Putamen (tissue), 1 donor: ENCODE measurements around the gene TAB2.
"Not testable (repeated sequence)": the region's sequence is repeated elsewhere in the genome, so short reads cannot be mapped to it uniquely, and the experiment has no call there.

Source experiments
- DNase-seq: peaks from one replicate; pipeline ENCODE4 v3.0.0-alpha.2; 2016; ENCODE audit warnings: low spot score

The TAB2 gene

DNA sequence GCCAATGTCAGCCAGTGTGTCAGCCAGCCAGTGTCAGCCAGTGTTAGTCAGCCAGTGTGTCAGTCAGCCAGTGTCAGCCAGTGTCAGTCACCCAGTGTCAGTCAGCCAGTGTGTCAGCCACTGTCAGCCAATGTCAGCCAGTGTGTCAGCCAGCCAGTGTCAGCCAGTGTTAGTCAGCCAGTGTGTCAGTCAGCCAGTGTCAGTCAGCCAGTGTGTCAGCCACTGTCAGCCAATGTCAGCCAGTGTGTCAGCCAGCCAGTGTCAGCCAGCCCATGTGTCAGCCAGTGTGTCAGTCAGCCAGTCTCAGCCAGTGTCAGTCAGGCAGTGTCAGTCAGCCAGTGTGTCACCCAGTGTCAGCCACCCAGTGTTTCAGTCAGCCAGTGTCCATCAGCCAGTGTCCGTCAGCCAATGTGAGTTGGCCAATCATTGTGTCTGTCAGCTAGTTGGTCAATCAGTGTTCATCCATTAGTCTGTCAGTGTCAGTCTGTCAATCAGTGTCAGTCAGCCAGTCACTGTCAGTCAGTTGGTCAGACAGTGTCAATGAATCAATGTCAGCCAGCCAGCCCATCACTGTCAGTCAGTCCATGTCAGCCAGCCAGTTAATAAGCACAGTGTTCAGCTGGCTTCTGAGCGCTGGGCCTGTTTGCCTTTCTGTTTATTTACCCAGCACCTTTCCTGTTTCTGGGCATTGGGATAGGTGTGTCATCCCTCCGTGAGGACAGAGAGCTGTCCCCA lies 127.0 kb downstream of the TAB2 start:
- not testable (repeated sequence) for DNase-seq

DNA sequence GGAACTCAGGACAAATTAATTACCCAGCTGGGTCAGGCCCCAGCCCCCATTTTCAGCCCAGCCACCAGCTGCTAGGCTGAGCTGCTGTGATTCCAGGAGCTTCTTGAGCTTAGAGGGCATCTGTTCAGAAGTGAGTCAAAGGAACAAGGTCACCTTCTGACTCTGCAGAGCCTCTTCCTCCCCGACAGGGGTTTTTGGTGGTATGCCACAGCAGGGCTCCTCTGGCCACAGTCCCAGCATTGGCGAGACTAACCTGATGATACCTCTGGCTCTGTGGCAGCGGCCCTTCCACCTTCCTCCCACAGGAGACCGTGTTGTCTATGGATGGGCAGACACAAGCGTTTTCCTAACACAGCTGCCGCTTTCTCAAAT lies 127.6 kb downstream of the TAB2 start:
- no peak for DNase-seq

DNA sequence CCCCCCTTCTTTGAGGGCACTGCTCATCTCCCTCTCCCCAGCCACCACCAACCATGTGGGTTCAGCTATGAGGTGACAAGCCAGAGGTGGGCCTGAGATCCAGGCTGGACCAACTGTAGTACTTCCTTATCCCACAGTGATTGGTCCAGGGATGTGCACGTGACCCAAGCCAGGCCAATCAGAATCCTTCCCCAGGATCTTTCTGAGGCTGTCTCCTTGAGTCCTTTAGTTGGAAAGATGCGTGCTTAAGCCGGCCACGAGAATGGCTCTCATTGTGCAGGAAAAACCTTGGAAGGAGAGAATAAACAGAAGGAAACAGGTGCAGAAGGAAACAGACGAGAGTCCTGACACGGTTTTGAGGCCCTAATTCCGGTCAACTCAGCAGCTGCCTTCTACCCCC lies 128.1 kb downstream of the TAB2 start:
- DNase-seq, result no peak

DNA sequence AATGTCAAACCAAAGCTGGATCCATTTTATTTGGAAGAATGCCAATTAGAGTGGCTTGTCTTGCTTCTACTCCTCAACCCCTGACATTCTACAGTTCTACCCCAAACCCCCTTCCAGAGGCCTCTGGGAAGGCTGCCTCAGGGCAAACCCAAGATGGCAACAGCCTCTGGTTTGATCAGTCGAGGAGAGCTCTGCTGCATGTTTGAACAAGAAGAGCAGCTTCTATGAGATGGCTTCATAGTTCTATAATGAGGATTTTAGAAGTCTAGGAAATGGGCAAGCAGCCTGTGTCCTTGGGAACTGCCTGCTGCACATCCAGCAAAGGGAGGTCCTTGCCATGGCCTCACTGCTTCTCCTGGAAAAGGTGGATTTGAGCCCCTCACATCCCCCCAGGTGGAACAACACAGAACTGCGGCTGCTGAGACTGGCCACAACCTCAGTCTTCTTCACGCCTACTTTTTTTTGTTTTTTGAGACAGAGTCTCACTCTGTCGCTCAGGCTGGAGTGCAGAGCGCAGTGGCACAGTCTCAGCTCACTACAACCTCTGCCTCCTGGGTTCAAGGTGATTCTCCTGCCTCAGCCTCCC lies 129.4 kb downstream of the TAB2 start:
- no peak for DNase-seq

DNA sequence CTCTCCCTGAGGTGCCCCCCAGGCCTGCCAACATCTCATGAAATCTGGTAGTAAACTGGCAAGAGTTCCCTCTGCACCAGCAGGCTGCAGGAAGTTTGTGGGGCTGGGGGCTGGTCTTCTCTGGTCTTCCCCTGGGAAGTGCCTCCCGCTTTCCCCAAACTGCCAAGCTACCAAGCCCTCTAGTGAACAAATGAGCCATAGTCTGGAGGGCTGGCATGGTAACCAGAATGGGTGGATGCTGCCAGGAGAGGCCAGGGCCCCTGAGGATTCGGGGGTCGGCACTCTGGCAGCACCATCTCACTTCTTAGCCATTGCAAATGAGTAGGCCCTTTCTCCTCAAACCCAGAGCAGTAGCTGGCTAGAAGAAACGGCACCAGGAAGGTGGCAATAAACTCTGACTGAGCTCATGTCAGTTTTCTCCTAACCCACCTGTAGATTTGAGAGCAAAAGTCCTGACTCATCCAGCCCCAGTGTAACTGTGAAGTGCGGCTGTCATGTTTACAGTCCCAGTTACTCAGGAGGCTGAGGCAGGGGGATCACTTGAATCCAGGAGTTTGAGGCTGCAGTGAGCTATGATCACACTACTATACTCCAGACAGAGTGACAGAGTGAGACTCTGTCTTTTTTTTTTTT lies 131.4 kb downstream of the TAB2 start:
- no peak for DNase-seq

DNA sequence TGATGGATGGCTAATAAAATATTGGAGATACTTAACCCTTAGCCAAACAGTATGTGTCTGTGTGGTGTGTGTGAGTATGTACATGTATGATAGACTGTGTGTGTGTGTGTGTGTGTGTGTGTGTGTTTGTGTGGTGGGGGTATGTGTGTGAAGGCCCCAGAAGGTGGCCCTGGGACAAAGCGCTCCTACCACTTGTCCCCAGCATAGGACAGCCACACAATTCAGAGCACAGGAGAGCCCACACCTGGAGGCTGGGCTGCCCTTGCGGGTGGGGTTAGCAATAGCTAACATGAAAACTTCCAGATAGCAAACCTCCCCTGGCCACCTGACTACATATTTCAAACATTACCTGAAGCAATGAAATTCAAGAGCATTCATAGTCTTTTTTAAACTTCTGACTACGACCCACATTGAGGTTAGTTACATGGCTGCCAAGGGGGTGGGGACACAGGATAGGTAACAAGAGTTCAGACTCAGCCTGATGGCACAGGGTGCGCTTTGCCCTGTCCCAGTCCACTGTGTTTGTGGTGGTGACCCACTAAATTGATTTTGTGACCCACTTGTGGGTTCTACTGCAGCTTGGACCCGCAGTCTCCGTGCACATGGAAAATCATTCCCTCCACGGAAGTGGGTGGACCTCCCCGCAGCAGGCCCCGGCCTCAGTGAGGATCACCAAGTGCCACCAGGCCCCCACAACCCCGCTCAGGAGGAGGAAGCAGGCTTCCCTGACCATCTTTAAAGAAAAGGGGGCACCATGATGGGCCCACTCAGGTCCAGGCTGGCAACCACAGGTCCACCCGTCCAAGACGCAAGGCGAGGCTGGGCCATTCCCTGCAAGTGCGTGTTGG lies 132.5 kb downstream of the TAB2 start:
- DNase-seq, result no peak

DNA sequence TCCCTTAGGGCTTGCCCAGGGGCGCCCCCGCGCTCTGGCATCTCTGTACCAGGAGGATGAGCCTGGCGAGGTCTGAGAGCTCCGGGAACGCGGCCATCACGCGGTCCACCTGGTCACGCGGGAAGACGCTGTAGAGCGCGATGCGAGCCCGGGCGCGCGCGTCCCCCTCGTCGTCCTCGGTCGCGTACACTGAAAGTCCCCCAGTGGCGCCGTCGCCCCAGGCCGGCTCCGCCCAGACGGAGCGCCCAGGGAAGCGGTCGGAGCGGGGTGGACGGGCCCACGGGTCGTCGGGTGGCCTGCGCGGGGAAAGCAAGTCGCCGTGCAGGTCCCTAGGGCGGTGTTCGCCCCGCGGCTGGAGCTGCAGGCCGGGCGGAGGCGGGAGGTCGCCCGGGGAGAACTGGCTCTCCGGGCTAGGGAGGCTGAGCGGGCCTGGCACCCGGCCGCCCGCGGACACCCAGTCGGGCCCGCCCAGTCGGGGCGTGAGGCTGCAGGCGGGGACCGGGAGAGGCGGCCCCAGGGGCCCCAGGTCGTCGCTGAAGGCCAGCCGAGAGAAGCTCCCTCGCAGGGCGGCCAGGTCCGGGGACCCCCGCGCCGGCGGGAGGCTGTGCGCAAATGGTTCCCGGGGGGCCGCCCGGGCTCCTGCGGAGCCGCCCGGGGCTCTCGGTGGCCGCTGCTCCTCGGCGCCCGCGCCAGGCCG lies 133.3 kb downstream of the TAB2 start:
- no peak for DNase-seq

DNA sequence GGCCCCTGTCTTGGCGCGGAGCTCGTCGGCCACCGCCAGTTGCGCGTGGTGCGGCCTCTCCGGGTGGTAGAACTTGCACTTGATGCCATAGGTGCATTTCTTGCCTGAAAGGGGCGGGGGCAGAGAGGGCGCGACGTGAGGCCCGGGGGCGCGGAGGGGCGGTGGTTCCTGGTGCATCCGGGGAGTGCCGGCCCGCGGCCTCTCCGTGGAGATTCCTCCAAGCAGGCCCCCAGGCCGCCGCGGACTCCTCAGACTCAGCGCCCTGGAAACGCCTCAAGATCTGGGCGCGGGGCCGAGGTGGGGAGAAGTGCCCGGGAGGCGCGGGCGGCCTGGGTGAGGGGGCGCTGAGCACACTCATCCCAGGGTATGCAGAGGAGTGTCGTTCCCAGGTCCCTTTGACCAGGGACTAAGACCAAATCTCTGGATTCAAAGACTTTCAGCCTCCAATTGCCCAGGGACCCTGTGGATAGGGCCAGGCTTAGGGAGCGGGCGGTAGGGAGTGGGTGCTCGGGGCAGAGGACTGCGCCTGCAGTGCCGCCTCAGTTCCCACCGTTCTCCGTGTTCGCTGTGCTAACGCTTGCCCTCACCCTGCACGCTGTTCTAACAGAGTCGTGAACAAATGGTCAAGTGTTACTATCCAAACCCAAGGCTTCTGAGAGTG lies 134.0 kb downstream of the TAB2 start:
- DNase-seq, result no peak

DNA sequence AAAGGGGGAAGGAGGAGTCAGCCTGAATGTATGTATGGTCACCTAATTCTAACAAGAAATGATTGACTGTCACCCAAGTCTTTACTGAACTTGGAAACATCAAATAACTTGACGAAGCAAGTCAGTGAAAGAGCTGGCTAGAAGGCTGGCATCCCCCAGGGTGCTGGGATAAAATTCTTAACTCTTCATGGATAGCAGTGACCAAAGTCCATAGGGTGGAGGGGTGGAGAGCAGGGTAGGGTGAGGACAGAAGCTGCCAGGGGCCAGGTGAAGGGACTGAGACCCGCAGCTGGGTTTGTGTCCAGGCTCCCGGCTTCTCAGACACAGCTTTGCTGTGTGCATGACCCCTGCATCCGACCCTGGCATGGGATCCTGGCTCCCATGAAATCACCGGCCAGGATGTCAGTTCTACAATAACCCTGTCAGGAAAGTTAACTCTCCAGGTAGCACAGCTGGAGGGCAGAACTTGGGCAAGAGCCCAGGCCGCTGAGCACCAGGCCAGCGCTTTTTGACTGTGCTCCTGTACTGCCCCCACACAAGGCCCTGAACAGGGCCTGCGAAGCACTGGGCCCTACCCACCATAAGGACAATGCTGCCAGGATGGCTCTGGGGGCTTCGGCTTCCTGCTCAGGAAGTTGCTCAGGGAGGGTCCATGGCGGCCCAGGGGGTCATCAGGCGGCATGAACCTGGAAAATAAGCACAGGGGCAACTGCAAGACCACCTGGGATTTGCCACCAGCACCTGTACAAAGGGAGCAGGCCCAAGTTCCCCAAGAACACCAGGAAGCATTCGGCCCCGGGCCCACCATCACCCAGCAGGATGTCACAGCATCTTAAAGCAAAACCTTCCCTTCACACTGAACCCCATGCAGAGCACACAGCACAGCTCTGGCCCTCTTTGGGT lies 134.8 kb downstream of the TAB2 start:
- DNase-seq, result no peak

DNA sequence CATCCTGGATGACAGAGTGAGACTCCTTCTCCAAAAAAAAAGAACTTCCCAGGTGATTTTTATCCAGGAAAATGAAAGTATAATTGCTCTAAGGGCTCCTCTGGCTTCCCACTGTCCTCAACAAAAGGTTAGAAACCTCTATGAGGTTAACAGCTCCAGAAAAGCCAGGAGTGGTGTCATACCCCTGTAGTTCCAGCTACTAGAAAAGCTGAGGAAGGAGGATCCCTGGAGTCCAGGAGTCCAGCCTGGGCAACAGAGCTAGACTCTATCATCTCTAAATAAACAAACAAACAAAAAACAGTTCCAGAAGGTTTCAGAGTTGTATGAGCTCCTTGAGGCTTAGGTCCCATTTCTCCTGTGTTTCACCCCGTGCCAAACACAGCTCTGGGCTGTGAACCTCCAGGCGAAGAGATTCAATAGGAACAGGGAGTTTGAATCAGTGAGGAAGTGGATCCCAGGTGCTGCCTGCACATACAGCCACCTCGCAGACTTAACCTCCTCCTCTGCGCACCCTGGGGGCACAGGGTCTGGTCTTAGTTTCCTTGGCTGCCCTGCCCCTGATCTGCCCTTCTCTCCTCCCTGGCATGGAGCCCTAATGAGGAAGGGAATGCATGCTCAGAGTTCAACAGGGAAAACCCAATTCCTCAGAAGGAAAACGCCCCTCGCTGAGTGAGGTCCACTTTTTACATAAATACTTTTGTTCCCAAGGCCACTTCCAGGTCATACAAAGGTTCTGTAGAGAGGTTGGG lies 136.3 kb downstream of the TAB2 start:
- DNase-seq, result no peak

DNA sequence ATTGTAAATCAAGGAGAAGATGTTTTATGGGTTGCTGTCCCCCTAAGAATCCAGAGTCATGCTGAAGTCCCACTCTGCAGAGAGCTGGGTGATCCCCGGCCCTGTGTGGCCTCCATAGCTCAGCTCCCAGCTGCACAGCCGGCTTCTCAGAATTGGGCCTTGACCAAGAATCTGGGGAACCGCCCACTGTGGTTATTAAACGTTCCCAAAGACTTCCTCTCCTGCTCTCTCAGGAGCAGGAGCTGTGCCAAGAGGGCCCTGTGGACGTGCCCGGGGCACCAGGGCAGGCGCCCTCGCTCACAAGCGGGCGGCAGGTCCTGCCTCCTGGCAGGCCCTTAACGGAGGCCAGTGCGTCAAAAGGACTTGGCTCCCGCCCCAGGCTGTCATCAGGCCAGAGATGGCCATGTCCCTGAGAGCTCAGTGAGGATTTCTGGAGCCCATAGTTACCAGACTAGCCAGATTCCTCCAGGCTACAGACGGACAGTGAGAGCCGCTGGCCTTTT lies 136.9 kb downstream of the TAB2 start:
- peak; percentile 85 for DNase-seq

DNA sequence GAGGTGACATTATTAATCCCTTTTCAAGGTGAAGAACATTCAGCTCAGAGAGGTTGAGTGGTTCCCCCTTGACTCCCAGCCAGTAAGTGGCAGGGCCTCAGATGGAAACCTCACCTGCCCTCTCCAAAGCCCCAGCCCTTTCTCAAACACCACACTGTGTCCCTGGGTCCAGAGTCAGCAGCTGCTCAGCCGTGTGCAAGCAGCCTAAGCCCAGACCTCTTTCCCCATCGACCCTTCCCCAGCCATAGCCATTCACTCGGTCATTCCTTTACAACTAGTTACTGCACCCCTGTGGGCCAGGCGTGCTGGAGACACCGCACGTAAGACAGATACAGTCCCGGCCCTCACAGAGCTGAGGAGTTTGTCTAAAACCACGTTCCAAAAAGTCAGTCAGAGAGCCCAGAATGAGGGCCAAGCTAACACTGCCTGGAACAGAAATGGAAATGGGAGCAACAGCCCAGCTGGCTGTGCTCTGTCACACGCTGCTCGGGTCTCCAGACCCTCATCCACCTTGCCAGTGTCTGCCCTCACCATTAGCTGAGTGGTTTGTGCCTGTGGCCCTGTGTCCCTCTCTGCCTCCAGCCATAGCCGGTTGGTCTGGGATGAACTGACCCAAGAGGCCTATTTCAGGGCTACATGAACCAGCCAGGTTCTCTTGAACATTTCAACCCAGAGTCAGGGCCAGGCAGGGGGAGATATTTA lies 137.7 kb downstream of the TAB2 start:
- no peak for DNase-seq

DNA sequence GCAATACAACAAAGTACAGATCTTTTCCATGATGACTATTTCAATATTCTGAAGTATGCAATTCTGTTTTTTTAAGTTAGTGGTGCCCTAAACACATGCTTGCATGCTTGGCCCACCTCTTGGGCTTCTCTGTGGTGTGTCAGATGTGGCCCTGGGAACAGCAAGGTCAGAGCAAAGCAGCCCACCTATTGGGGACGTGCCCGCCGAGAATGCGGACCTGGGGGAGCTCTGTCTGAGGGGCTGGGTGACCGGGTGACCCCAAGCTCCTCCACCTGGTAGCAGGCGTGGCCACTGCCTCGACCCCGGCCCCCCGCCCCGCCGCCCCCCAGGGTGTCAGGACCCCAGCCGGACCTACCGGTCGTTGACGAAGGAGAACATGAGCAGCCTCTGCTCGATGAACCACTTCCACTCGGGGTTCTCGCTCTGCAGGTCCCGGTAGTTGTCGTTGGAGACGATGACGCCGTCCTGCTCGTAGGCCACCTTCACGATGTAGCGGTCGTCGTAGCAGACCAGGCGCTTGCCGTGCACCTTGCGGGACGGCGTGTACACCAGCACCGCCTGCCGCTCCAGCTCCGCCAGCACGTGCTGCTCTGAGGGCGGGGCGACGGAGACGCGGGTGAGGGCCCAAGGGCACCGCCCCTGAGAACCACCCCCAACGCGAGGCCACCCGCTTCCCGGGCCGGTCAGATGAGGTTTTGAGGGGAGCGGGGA lies 139.0 kb downstream of the TAB2 start:
- DNase-seq, result no peak

DNA sequence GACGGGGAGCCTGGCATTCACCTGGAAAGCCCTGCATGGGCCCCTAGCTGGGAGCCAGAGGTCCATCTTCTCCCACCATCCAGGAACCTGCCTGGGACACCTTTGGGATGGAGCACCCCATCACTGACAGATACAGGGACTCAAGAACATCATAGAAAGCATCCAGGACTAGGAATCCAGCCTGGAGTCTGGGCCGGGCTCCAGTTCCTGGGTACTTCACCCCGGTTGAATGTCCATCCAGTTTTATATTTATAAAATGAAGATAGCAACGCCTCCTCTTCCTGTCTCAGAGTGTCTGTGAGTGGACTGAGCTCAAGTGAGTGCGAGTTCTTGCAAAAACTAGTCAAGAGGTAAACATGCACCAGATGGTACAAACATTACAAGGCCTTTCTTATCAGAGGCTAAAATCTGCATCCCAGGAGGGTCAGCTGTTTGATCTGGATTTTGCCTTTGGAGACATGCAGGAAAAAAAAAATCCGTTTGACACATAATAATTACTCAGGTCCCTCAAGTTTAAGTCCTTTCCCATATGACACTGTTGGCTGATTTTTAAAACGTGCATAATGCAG lies 139.9 kb downstream of the TAB2 start:
- no peak for DNase-seq

DNA sequence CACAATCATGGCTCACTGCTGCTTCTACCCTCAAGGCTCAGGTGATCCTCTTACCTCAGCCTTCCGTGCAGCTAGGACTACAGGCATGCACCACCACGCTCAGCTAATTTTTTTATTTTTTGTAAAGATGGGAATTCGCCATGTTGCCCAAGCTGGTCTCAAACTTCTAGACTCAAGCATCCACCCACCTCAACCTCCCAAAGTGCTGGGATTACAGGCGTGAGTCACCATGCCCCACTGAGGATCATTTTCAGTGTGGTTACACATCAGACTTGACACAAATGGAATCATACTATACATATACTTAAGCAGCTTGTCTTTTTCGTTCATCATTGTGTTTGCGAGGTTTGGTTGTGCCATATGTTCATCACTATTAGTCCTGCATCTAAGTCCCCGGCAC lies 140.7 kb downstream of the TAB2 start:
- DNase-seq, result no peak

DNA sequence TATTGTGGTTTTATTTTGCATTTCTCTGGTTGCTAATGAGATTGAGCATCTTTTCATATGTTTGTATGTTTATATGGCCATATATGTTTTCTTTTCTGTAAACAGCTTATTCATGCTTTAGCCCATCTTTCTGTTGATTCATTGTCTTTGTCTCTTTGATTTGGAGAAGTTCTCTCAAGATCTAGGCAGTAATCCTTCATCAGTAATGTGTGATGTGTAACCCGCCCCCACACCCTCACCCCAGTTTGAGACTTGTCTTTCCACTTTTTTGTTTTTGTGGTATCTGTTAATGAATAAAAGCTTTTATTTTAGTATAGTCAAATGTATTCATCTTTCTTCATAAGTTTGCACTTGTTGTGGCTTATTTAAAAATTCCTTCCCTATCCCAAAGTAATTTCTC lies 141.3 kb downstream of the TAB2 start:
- DNase-seq, result no peak

DNA sequence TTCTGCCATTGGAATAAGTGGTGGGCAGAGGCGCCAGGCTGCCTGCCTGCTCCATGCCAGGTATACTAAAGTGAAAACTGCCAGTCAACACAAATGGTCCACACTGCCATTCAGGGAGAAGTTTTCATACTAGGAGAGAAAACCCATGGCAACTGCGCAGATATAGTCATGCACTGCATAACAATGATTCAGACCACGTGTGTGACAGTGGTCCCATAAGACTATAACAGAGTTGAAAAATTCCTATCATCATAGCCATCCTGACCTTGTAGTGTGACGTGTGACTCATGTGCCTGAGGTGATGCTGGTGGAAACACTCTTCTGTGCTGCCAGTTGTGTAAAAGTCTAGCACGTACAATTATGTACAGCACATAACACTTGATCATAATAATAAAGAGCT lies 142.2 kb downstream of the TAB2 start:
- no peak for DNase-seq

DNA sequence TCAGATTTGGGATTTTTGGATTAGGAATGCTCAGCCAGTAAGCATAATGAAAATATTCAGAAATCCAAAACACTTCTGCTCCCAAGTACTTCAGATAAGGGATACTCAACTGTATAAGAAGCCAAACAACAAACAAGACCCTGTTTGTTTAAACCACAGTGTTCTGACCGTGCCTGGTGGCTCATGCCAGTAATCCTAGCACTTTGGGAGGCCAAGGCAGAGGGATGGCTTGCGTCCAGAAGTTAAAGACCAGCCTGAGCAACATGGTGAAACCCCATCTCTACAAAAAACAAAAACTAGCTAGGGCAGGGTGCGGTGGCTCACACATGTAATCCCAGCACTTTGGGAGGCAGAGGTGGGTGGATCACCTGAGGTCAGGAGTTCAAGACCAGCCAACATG lies 142.7 kb downstream of the TAB2 start:
- DNase-seq, result not testable (repeated sequence)
